HG03442 (cell line): ENCODE results near the gene NUMBL.

Source experiments
- ATAC-seq: cut with Tn5 transposase; IDR thresholded peaks from one replicate; pipeline ENCODE4 v1.9.1; 2021; ENCODE audit warnings: mild to moderate bottlenecking, moderate library complexity; ENCODE audit not compliant: unreplicated experiment

NUMBL gene

GRCh38 chr19:40716482-40717324, 26.3 kb upstream of the NUMBL start, which contains the start of the genes COQ8B and ITPKC:
TSS of gene COQ8B (minus strand) at chr19:40716886. CDS start at chr19:40714632, 2,254 bp downstream.
TSS of gene ITPKC (plus strand) at chr19:40717112. CDS start at chr19:40717136, 24 bp downstream.
- ATAC-seq: peak; percentile 67

GRCh38 chr19:40716031-40716481, 25.6 kb upstream of the NUMBL start:
- no peak for ATAC-seq

- ATAC-seq: peak; percentile 51
Observed at GRCh38 chr19:40714441-40715299, 24.2 kb upstream of the NUMBL start.

- ATAC-seq: no peak
Observed at GRCh38 chr19:40713939-40714338, 23.5 kb upstream of the NUMBL start.

GRCh38 chr19:40709817-40710216, 19.4 kb upstream of the NUMBL start:
- ATAC-seq: no peak

- no peak for ATAC-seq
Observed at GRCh38 chr19:40707615-40708014, 17.2 kb upstream of the NUMBL start.

- no peak for ATAC-seq
Observed at GRCh38 chr19:40705950-40706619, 15.6 kb upstream of the NUMBL start.

- ATAC-seq: no peak
Observed at GRCh38 chr19:40705362-40705651, 14.9 kb upstream of the NUMBL start.

- no peak for ATAC-seq
Observed at GRCh38 chr19:40704491-40705361, 14.3 kb upstream of the NUMBL start.

GRCh38 chr19:40703029-40703755, 12.7 kb upstream of the NUMBL start:
- ATAC-seq: no peak

- ATAC-seq: no peak
Observed at GRCh38 chr19:40702337-40703012, 12.0 kb upstream of the NUMBL start.

- ATAC-seq: no peak
Observed at GRCh38 chr19:40701758-40702157, 11.3 kb upstream of the NUMBL start.

- ATAC-seq: no peak
Observed at GRCh38 chr19:40700083-40700482, 9.6 kb upstream of the NUMBL start.

GRCh38 chr19:40697007-40697406, 6.6 kb upstream of the NUMBL start:
- ATAC-seq: no peak

- no peak for ATAC-seq
Observed at GRCh38 chr19:40695881-40696280, 5.4 kb upstream of the NUMBL start.

- no peak for ATAC-seq
Observed at GRCh38 chr19:40693896-40694295, 3.4 kb upstream of the NUMBL start.

- no peak for ATAC-seq
Observed at GRCh38 chr19:40693150-40693788, 2.8 kb upstream of the NUMBL start.

GRCh38 chr19:40692212-40692551, 1.7 kb upstream of the NUMBL start:
- no peak for ATAC-seq
